G401 (cell line): ENCODE measurements around the gene ZNF778. TPM values are rescaled to one million over a fixed set of nuclear protein-coding genes. Genes with fewer than 3 reads are reported as not detected.
"Not testable (repeated sequence)": the region's sequence is repeated elsewhere in the genome, so short reads cannot be mapped to it uniquely, and the experiment has no call there.

Source experiments
- DNase-seq: peaks from one replicate; pipeline ENCODE4 v3.0.0-alpha.2; 2015; ENCODE audit warnings: low spot score
- in situ Hi-C: cut with HindIII; loops from 2 replicates; pipeline ENCODE4 v1.10.0; 2016; ENCODE audit warnings: low sequenced_read_pairs, mixed read lengths
- total RNA-seq: library from RNA; depleted of rRNA; stranded (reverse); fragments of >200 nt; shearing (Covaris generic); gene quantifications from 2 replicates; pipeline ENCODE4 v1.2.3, GENCODE V29; 2014

Gene ZNF778
- total RNA-seq, 1 experiment from 2014 or later: 8.3 TPM

GRCh38 chr16:89207993-89208392 is 9.5 kb upstream of the ZNF778 start:
- DNase-seq: no peak

GRCh38 chr16:89209522-89210044 is 7.9 kb upstream of the ZNF778 start:
- DNase-seq: no peak
- in situ Hi-C loops: no loop called here

More at GRCh38 chr16:89207993-89208392, 9.5 kb upstream of the ZNF778 start:
- in situ Hi-C loops: no loop called here

DNA sequence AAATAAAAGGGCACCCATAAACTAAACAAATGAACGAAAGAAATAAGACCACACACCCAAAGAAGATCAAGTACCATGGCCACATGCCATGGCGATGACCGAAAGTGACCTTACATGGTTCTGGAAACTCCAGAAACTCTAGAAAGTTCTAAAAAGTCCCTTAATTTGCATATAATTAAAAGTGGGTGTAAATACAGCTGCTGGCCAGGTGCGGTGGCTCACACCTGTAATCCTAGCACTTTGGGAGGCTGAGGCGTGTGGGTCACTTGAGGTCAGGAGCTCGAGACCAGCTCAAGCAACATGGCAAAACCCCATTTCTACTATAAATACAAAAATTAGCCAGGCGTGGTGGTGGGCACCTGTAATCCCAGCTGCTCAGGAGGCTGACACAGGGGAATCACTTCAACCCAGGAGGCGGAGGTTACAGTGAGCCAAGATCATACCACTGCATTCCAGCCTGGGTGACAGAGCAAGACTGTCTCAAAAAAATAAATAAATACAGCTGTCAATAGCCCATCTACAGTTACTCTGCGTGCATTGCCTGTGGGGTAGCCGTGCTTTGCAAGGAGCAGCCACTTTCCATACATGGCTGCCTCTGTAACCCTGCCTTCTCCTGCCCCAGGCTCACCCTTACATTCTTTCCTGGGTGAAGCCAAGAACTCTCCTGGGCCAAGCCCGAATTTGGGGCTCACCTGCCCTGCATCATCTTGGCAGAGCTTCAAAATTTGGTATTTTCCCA is 7.2 kb upstream of the ZNF778 start:
- no peak for DNase-seq
- in situ Hi-C loops: no loop called here

DNA sequence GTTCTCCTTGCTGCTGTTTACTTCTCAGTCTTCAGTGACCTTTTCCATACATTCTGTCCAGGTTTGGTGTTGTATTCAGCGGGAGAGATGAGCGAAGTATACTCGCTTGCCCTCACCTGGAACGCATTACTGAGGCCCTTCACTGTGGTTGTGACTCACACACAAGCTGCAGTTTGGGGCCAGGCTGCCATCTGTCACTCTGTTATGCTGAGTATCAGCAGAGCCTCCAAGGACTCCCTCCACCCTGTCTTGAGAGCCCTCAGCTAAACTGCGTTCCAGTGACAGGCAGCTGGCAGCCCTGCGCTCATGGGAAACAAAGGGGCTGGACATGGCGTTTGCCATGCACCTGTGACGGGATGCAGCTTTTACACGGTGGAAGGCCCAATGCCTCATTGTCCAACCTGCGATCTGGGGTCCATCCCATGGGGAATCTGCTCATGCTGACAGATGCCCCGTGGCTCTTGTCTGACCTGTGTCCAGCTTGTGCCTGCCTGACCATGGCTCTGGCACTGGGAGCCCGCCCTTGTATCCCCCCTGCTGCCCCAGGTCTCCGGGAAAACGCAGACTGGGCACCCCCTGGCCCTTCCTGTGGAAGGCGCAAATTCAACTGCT is 6.5 kb upstream of the ZNF778 start:
- in situ Hi-C loops: no loop called here
- DNase-seq: peak; percentile 89

- in situ Hi-C loops: no loop called here
- peak; percentile 93 for DNase-seq
These were observed 977 bp upstream of the ZNF778 start for GRCh38 chr16:89216315-89217137.

DNA sequence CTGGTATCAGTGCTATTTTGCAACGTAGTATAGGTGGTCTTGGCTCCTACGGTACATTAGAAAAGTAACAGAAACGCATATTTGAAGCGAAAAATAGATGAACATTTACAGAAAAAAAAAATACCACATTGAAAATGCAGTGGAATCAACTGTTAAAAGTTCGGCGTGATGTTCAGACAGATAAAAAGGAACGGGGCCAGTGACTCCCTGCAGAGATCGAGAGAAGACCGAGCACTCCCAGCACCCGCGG is 440 bp upstream of the ZNF778 start:
- DNase-seq: no peak
- in situ Hi-C loops: no loop called here

DNA sequence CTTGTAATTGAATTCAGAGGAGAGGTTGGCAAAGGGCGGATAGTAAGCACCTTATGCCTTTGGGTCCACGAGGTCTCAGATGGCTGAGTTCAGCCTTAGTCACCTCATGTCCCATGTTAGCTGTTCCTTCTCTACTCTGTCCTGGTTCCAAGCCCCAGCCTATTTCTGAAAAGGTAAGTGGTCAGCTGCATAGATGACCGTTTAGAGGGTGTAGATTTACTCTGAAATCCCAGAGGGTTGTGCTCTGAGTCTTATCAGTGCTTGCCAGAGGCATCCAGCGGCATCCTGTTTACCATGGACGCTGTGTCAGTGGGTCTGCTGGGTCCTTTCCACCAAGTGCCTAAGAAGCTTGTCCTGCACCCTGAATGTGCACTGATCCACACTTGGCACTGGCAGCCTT is 1.9 kb downstream of the ZNF778 start:
- DNase-seq: no peak
- in situ Hi-C loops: no loop called here

- DNase-seq: no peak
- in situ Hi-C loops: no loop called here
These were observed 4.1 kb downstream of the ZNF778 start for GRCh38 chr16:89221604-89222003.

DNA sequence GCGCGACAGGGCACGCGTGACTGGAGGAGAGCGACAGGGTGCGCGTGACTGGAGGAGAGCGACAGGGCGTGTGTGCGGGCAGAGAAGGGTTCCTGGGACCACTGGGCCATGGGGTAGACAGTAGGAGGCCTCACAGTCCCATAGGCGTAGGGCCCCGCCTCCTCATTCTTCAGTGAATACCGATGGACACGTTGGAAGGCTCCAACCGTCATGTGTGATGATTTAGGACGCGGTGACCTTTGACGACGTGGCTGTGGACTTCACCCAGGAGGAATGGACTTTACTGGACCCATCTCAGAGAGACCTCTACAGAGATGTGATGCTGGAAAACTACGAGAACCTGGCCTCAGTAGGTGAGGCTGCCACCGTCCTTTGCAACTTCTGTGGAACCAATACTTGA is 5.4 kb downstream of the ZNF778 start:
- in situ Hi-C loops: no loop called here
- no peak for DNase-seq

- in situ Hi-C loops: no loop called here
- DNase-seq: no peak
These were observed 7.2 kb downstream of the ZNF778 start for GRCh38 chr16:89224665-89225064.

DNA sequence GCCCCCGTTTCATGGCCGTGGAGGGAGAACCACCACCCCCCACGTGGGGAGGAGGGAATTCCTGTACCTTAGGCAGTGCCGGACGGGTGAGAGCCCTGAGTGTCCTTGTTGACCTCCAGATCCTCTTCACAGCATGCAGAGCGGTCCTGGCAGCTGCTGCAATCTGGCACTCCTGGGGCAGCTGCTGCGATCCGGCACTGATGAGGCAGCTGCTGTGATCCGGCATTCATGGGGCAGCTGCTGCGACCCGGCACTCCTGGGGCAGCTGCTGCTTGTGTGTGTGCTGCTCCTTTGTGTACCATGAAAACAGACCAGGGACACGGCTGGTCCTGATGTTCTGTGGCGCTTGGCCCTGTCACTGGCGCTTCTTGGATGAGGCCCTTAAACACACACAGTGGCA is 12.8 kb downstream of the ZNF778 start:
- DNase-seq: no peak
- in situ Hi-C loops: no loop called here

DNA sequence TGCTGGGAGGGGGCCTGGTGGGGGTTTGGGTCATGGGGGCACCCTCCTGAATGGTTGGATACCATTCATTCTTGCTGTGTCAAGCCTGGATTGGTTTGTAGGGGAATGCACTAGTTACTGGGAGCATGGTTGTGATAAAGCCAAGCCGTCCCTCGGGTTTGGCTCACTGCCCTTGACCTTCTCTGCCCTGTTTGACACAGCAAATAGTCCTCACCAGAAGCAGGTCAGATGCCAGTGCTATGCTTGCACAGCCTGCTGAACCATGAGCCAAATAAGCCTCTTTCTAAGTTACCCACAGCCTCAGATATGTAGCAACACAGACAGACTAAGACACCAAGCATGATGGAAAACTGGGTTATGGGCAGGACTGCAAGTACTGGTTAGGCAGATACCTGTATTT is 14.6 kb downstream of the ZNF778 start:
- in situ Hi-C loops: no loop called here
- DNase-seq: no peak

DNA sequence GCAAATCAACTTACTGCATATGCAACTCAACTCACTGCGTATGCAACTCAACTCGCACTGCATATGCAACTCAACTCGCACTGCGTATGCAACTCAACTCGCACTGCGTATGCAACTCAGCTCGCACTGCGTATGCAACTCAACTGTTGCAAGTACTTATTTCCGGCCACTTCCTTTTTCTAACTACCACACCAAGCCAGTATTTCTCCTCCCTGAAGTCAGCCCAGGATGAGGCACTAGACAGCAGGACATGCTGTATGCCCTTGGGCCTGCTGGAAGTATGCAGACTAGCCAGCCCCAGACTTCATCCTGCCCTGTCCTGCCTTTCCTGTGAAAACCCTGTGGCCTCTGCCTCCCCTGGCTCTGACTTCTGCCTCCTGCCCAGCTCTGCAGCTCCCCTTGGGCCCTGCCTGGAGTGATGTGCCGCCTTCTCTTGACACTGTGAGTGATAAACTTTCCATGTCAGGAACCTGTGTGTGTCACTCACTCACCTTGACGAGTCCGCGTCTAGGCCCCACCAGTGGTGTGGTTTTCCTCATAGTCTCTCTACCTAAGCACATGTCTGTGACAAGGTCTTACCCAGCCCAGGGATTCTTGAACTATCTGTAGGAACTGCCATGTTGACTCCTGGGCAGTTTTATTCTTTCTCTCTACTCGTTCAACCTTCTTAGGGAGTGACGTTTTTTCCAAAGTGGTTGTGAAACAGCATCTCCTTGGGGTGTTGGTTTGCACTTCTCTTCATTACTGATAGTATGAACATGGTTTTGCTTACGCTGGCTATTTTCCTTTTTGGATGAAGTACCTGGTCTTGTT is 16.4 kb downstream of the ZNF778 start:
- no peak for DNase-seq
- in situ Hi-C loops: no loop called here

GRCh38 chr16:89237733-89238132 is 20.2 kb downstream of the ZNF778 start:
- in situ Hi-C loops: no loop called here
- no peak for DNase-seq

- in situ Hi-C loops: no loop called here
- DNase-seq: peak; percentile 83
These were observed 23.9 kb downstream of the ZNF778 start for GRCh38 chr16:89241187-89242007.

- in situ Hi-C loops: no loop called here
- no peak for DNase-seq
These were observed 25.3 kb downstream of the ZNF778 start for GRCh38 chr16:89242795-89243200.

- in situ Hi-C loops: no loop called here
- DNase-seq: no peak
These were observed 26.2 kb downstream of the ZNF778 start for GRCh38 chr16:89243664-89244063.

DNA sequence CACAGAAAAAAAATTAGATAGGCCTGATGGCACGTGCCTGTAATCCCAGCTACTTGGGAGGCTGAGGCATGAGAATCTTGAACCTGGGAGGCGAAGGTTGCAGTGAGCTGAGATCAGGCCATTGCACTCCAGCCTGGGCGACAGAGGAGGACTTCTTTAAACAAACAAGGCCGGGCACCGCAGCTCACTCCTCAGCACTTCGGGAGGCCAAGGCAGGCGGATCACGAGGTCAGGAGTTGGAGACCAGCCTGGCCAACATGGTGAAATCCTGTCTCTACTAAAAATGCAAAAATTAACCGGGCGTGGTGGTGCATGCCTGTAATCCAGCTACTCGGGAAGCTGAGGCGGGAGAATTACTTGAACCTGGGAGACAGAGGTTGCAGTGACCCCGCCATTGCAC is 26.8 kb downstream of the ZNF778 start:
- DNase-seq, in situ Hi-C loops: not testable (repeated sequence)

DNA sequence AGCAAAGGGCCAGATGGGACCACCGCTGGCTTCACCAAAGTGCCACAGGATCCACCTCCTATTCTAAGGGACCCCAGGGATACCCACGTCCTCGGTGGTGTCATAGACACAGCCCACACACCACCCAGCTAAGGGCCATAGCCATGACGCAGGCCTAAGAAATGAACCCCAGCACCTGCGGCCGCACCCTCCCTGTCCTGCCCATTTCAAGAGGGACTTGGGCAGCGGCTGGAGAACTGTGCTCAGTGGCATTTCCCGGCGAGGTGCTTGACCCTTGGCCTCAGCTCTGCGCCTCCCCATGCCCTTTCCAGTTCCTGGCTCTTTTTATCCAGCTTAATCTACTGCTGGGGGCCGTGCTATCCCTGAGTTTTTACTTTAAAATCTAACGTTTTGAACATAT is 27.3 kb downstream of the ZNF778 start:
- in situ Hi-C loops: no loop called here
- no peak for DNase-seq
